Measurements from ENCODE around the gene ATG5. TPM values are rescaled to one million over a fixed set of nuclear protein-coding genes. Genes with fewer than 3 reads are reported as not detected.
A peak's percentile ranks its signal among the peaks of the same experiment; 100 is the strongest.

Gene ATG5
- total and polyA plus RNA-seq, 2 experiments from 2014 or later, result 35.4 to 42.8 TPM

DNA sequence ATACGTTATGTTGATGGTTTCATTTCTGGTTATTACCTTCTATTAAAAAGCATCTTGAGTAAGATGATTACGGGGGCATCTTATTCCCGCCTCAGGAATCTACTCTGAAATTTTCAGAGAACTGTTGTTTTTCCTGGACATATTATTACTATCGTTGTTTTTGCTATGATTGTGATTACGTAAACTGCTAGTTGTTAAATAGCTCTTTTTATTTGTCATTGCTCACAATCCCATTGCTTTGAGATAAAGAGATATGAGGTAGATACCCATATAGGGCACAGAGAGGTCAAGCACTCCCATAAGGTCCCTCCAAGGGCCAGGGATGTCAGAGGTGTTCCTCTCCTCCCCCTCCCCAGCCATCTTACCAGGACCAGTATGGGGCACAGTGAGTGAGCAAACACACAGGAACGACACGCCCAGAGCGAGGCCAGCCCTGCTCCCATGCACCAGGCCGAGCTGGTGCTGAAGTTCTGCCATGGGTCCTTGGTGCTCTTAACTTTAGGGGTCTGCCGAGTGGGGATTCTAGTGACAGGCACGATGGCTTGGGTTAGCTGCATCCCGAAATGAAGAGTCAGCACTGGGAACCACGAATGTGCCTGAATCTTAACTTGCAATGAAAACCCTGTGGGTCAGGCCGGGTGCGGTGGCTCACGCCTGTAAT, 189.5 kb downstream of the ATG5 start:
- no peaks in the 10 kb centered on the region for H3K36me3 ChIP-seq (replicated peaks; ENCODE audit: insufficient read depth, low read depth)
- 90% methylated on average over 16 of the region's 16 CpGs for WGBS (ENCODE audit: low lambda C conversion rate, missing lambda C conversion rate)
- H3K27me3 ChIP-seq, result no peaks in the 10 kb centered on the region
- H3K4me1 ChIP-seq (ENCODE audit: insufficient read depth), result no peaks in the 10 kb centered on the region
- no peaks in the 10 kb centered on the region for H3K9me3 ChIP-seq (ENCODE audit: low read depth)
- no peaks in the 10 kb centered on the region for H3K79me2 ChIP-seq
- DNase-seq (ENCODE audit: low spot score), result no peak
- no peak overlapping the region for H3K4me3 ChIP-seq
- H3K27ac ChIP-seq, result no peak overlapping the region
- H3K9me2 ChIP-seq (replicated peaks; ENCODE audit: insufficient read depth), result no peaks in the 10 kb centered on the region
- H4K20me1 ChIP-seq (ENCODE audit: insufficient read depth, poor library complexity, severe bottlenecking), result no peaks in the 10 kb centered on the region
- no peak overlapping the region for H2AFZ ChIP-seq
- no peak for TF ChIP-seq EZH2phosphoT487 (IDR thresholded peaks at IDR 0.05; ENCODE audit: low read depth, severe bottlenecking, unreplicated experiment)
- TF ChIP-seq, protein P1, sequence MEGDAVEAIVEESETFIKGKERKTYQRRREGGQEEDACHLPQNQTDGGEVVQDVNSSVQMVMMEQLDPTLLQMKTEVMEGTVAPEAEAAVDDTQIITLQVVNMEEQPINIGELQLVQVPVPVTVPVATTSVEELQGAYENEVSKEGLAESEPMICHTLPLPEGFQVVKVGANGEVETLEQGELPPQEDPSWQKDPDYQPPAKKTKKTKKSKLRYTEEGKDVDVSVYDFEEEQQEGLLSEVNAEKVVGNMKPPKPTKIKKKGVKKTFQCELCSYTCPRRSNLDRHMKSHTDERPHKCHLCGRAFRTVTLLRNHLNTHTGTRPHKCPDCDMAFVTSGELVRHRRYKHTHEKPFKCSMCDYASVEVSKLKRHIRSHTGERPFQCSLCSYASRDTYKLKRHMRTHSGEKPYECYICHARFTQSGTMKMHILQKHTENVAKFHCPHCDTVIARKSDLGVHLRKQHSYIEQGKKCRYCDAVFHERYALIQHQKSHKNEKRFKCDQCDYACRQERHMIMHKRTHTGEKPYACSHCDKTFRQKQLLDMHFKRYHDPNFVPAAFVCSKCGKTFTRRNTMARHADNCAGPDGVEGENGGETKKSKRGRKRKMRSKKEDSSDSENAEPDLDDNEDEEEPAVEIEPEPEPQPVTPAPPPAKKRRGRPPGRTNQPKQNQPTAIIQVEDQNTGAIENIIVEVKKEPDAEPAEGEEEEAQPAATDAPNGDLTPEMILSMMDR (IDR thresholded peaks at IDR 0.05; ENCODE audit: poor library complexity), result no peak
- H3K4me2 ChIP-seq, result no peak overlapping the region

DNA sequence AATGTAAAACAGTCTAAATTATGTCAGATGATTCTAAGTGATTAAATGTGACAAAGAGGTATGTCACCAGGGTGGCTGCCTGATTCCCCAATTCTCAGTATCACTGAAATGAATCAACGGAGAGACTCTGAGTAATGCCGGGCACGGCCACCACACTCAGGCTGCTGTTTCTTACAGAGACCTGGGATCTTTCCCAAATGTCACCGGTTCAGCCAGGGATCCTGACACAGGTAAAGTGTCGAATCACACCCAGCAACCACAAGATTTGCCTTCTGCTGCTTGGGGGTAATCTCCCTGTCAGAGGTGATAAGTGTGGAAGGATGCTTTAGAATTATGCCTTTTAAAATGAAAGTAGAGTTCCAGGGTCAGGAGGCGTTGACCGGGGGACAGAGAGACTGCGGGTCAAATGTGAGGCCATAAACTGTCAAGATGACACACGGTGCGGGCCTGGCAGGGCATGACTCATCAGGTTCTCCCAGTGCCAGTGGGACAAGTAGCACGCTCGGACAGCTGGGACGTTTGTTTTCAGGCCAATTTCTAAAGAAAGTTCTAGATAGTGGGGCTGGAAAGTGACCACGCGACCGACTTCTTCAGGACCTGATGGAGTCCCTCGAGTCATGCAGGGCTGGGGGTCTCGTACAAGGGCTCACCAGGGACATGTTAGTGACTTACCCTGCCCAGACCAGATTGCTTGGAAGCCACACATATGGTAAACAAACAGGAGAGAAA, 190.5 kb downstream of the ATG5 start:
- Histone ChIP-seq H3K9me3 (ENCODE audit: low read depth) (no peaks in the 10 kb centered on the region), H3K27me3 (no peaks in the 10 kb centered on the region), H3K36me3 (replicated peaks; ENCODE audit: insufficient read depth, low read depth) (no peaks in the 10 kb centered on the region), H3K9me2 (replicated peaks; ENCODE audit: insufficient read depth) (no peaks in the 10 kb centered on the region), H2AFZ (no peak overlapping the region), H3K4me2 (no peak overlapping the region), H3K4me3 (no peak overlapping the region), H3K4me1 (ENCODE audit: insufficient read depth) (no peaks in the 10 kb centered on the region), H3K27ac (no peak overlapping the region), H4K20me1 (ENCODE audit: insufficient read depth, poor library complexity, severe bottlenecking) (no peaks in the 10 kb centered on the region), H3K79me2 (no peaks in the 10 kb centered on the region)
- 64% methylated on average over 18 of the region's 18 CpGs for WGBS (ENCODE audit: low lambda C conversion rate, missing lambda C conversion rate)
- DNase-seq (ENCODE audit: low spot score), result peak; percentile 59
- TF ChIP-seq EZH2phosphoT487 (IDR thresholded peaks at IDR 0.05; ENCODE audit: low read depth, severe bottlenecking, unreplicated experiment) (no peak), EZH2 (IDR thresholded peaks at IDR 0.05; ENCODE audit: borderline replicate concordance) (no peak)
- TF ChIP-seq, protein P1 (IDR thresholded peaks at IDR 0.05; ENCODE audit: poor library complexity), result no peak

Small RNA genes lying within 50 kb of the gene (small RNA-seq; reads per million reads assigned to genes)
- gene RF00015 (not detected), gene RN7SL47P (not detected), gene RNU6-344P (not detected)

Other genes with a start within 250 kb of the ATG5 start
- 19.1 and 19.3 TPM in 2 replicates for gene PRDM1, start 239.4 kb downstream of the ATG5 start, total RNA-seq
- gene PRDM1, start 239.4 kb downstream of the ATG5 start, polyA plus RNA-seq, result 13.4 and 18.0 TPM in 2 replicates
- gene CRYBG1, start 35.0 kb upstream of the ATG5 start, total RNA-seq, result 9.3 and 10.0 TPM in 2 replicates
- 2.5 and 3.2 TPM in 2 replicates for gene CRYBG1, start 35.0 kb upstream of the ATG5 start, polyA plus RNA-seq